Panc1 (cell line): ENCODE measurements around the gene SUPT20H.

Experiments
- CTCF ChIP-seq: fragments of 450-650 bp; IDR thresholded peaks from 2 replicates; pipeline ENCODE4 v1.5.1; 2017; ENCODE audit warnings: mild to moderate bottlenecking
- SIN3A ChIP-seq: IDR thresholded peaks from 2 replicates; pipeline ENCODE4 v1.6.1; 2012; ENCODE audit warnings: low read depth, mild to moderate bottlenecking, low read length, moderate library complexity, borderline replicate concordance; ENCODE audit not compliant: insufficient read depth

- TF ChIP-seq CTCF (no peak), SIN3A (no peak)
Observed at GRCh38 chr13:37070145-37070695, 10.7 kb upstream of the SUPT20H start.
